Testis (tissue), 3 donors: ENCODE data around the gene PACSIN2. TPM values are rescaled to one million over a fixed set of nuclear protein-coding genes. Genes with fewer than 3 reads are reported as not detected.

Experiments used
- DNase-seq: peaks from one replicate; pipeline ENCODE4 v3.0.0-alpha.2; 2019
- H3K27ac ChIP-seq, 2 donors: fragments of 200-600 bp; sonication (generic); one replicate each; pipeline ENCODE4 v1.5.1; 2019
- H3K27me3 ChIP-seq: fragments of 200-600 bp; sonication (generic); one replicate; pipeline ENCODE4 v1.5.1; 2019
- H3K36me3 ChIP-seq: fragments of 200-600 bp; sonication (generic); one replicate; pipeline ENCODE4 v1.5.1; 2017; ENCODE audit warnings: low read depth; ENCODE audit errors: missing control alignments
- H3K4me1 ChIP-seq: fragments of 200-600 bp; sonication (generic); one replicate; pipeline ENCODE4 v1.5.1; 2019
- H3K4me3 ChIP-seq, 2 donors: fragments of 200-600 bp; sonication (generic); one replicate each; pipeline ENCODE4 v1.5.1; 2017 to 2019
- H3K9me3 ChIP-seq: fragments of 200-600 bp; sonication (generic); one replicate; pipeline ENCODE4 v1.5.1; 2017
- CTCF ChIP-seq, 3 experiments: fragments of 450-650 bp in 2 of 3; fragments of 200-600 bp in 1 of 3; sonication (generic) in 1 of 3; IDR thresholded peaks; one replicate each; pipeline ENCODE4 v1.5.1; 2016 to 2019; ENCODE audit warnings: antibody characterized with exemption in 3 of 3, mild to moderate bottlenecking in 2 of 3, moderate library complexity in 1 of 3
- POLR2A ChIP-seq: fragments of 450-650 bp; IDR thresholded peaks from one replicate; pipeline ENCODE4 v1.6.1; 2017; ENCODE audit warnings: antibody characterized with exemption, mild to moderate bottlenecking, moderate library complexity
- WGBS, 2 donors: methylation state at CpG; one replicate each; pipeline ENCODE4 v1.1.5; 2018; 5-methylcytosine and 5-hydroxymethylcytosine counted together
- intact Hi-C: fragments of 100-400 bp; cut with DNase I; formaldehyde crosslinking; loops from one replicate; pipeline ENCODE4 v1.15.1; 2023; ENCODE audit warnings: low total_unique reads
- polyA plus RNA-seq: library from polyadenylated mRNA; stranded (reverse); fragments of 350-450 nt; fragmentation: Illumina TruSeq; extraction: RNeasy Lipid Tissue Mini Kit (QIAGEN cat#74804); gene quantifications from one replicate; pipeline ENCODE4 v1.2.3, GENCODE V29; 2014; ENCODE audit warnings: low read depth, low replicate concordance; ENCODE audit not compliant: insufficient read depth
- total RNA-seq, 2 donors: library from RNA; depleted of rRNA; stranded (reverse); fragments of >200 nt; gene quantifications; one replicate each; pipeline ENCODE4 v1.2.3, GENCODE V29; 2016

The PACSIN2 gene
- total and polyA plus RNA-seq, 3 donors from 2014 or later: 43.5 to 45.6 (median 43.6) TPM

GRCh38 chr22:42905217-42905616, 109.7 kb downstream of the PACSIN2 start:
- TF ChIP-seq CTCF (IDR thresholded peaks at IDR 0.05) (no peak), POLR2A (no peak)
- Histone ChIP-seq H3K9me3 (no peaks in the 10 kb centered on the region), H3K27me3 (no peaks in the 10 kb centered on the region), H3K4me1 (peaks cover 20% of the 10 kb centered on the region), H3K4me3 (no peak overlapping the region), H3K27ac (no peak overlapping the region), H3K36me3 (no peaks in the 10 kb centered on the region)
- DNase-seq: no peak
- WGBS, 2 donors: 88 to 96% methylated on average over 12 to 13 of the region's 13 CpGs
- intact Hi-C loops: no loop called here

- Histone ChIP-seq H3K27me3 (no peaks in the 10 kb centered on the region), H3K27ac (no peak overlapping the region), H3K4me3 (no peak overlapping the region), H3K36me3 (no peaks in the 10 kb centered on the region), H3K9me3 (no peaks in the 10 kb centered on the region), H3K4me1 (peaks cover 20% of the 10 kb centered on the region)
- no peak for TF ChIP-seq POLR2A
- TF ChIP-seq CTCF (IDR thresholded peaks at IDR 0.05): no peak
- 93 to 95% methylated on average over 12 of the region's 12 CpGs for WGBS, 2 donors
- no peak for DNase-seq
- intact Hi-C loops: no loop called here
These were observed 110.9 kb downstream of the PACSIN2 start for GRCh38 chr22:42904050-42904449.

- H3K36me3 ChIP-seq: no peaks in the 10 kb centered on the region
- H3K4me1 ChIP-seq: peaks cover 11% of the 10 kb centered on the region
- H3K4me3 ChIP-seq: no peak overlapping the region
- no peak overlapping the region for H3K27ac ChIP-seq
- intact Hi-C loops: no loop called here
- no peaks in the 10 kb centered on the region for H3K27me3 ChIP-seq
- no peak for DNase-seq
- WGBS, 2 donors: 74 to 86% methylated on average over 14 to 15 of the region's 15 CpGs
- no peak for TF ChIP-seq POLR2A
- no peak for TF ChIP-seq CTCF (IDR thresholded peaks at IDR 0.05)
- no peaks in the 10 kb centered on the region for H3K9me3 ChIP-seq
These were observed 112.0 kb downstream of the PACSIN2 start for GRCh38 chr22:42902875-42903510.

GRCh38 chr22:42901790-42902508, 113.0 kb downstream of the PACSIN2 start:
- Histone ChIP-seq H3K27me3 (no peaks in the 10 kb centered on the region), H3K4me3 (no peak overlapping the region), H3K27ac (no peak overlapping the region), H3K36me3 (no peaks in the 10 kb centered on the region), H3K9me3 (no peaks in the 10 kb centered on the region), H3K4me1 (peaks cover 2% of the 10 kb centered on the region)
- intact Hi-C loops: no loop called here
- TF ChIP-seq POLR2A (no peak), CTCF (IDR thresholded peaks at IDR 0.05) (no peak)
- 90 to 91% methylated on average over 12 to 14 of the region's 14 CpGs for WGBS, 2 donors
- no peak for DNase-seq
